ENCODE results near the gene TCF4. TPM values are rescaled to one million over a fixed set of nuclear protein-coding genes. Genes with fewer than 3 reads are reported as not detected.

TCF4 gene
- total RNA-seq, 1 experiment from 2014 or later = 104 TPM

DNA sequence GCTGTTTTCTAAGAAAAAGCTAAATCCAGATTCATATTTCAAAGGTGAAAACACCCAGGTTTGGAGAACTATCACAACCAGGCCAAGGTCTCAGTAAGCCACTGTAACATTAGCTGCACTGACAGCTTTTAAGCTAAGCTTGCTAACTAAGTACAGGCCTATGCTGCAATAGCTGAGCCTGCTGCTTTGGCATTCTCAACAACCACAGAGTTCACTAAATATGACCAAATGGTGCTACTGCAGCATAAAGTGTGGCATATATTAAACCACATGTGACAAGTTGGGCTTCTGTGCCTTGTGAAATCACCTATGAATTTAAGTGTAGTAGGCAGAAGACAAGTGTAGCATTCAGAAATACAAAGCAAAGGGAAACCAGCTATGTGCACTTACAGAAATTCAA lies 206.7 kb downstream of the TCF4 start (continued):
- TF ChIP-seq, protein P1, sequence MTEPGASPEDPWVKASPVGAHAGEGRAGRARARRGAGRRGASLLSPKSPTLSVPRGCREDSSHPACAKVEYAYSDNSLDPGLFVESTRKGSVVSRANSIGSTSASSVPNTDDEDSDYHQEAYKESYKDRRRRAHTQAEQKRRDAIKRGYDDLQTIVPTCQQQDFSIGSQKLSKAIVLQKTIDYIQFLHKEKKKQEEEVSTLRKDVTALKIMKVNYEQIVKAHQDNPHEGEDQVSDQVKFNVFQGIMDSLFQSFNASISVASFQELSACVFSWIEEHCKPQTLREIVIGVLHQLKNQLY (CRISPR knock-in tag; IDR thresholded peaks at IDR 0.05) = no peak

DNA sequence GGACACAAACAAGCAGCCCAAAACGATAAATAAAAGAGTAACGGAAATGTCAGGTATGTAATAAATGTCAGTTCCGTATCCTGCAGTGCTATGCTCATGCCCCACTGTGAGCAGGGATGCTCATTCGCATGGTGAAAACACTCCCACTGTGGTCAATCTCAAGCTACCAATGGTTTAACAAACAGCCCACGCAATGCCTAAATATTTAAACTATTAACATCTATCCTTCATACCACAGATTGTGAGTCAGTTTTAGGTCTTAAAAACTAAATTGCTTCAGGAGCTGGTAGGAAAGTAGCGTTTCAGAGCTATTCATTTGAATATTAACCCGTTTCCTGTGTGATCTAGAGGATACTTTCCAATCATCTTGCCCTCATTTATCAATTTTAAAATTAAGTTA lies 207.4 kb downstream of the TCF4 start:
- Mint-ChIP-seq H3K36me3 (peaks cover 48% of the 10 kb centered on the region), H3K4me3 (no peak overlapping the region), H3K9me3 (peaks cover 43% of the 10 kb centered on the region), H3K4me1 (peaks cover 24% of the 10 kb centered on the region), H3K27me3 (ENCODE audit: low read depth) (no peaks in the 10 kb centered on the region), H3K27ac (peak overlapping the region; percentile 64; the same call in 1 of the 2 replicates)
- TF ChIP-seq, protein P2, sequence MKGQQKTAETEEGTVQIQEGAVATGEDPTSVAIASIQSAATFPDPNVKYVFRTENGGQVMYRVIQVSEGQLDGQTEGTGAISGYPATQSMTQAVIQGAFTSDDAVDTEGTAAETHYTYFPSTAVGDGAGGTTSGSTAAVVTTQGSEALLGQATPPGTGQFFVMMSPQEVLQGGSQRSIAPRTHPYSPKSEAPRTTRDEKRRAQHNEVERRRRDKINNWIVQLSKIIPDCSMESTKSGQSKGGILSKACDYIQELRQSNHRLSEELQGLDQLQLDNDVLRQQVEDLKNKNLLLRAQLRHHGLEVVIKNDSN (CRISPR knock-in tag; IDR thresholded peaks at IDR 0.05) = no peak
- TF ChIP-seq ESRRA (CRISPR knock-in tag; IDR thresholded peaks at IDR 0.05; ENCODE audit: borderline replicate concordance) (no peak), ZNF232 (CRISPR knock-in tag; IDR thresholded peaks at IDR 0.05) (no peak), TP53 (CRISPR knock-in tag; IDR thresholded peaks at IDR 0.05) (no peak)
- TF ChIP-seq, protein P3, sequence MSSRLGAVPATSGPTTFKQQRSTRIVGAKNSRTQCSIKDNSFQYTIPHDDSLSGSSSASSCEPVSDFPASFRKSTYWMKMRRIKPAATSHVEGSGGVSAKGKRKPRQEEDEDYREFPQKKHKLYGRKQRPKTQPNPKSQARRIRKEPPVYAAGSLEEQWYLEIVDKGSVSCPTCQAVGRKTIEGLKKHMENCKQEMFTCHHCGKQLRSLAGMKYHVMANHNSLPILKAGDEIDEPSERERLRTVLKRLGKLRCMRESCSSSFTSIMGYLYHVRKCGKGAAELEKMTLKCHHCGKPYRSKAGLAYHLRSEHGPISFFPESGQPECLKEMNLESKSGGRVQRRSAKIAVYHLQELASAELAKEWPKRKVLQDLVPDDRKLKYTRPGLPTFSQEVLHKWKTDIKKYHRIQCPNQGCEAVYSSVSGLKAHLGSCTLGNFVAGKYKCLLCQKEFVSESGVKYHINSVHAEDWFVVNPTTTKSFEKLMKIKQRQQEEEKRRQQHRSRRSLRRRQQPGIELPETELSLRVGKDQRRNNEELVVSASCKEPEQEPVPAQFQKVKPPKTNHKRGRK (CRISPR knock-in tag; IDR thresholded peaks at IDR 0.05; ENCODE audit: borderline replicate concordance) = no peak
- ATAC-seq (no peak), DNase-seq (ENCODE audit: low spot score) (no peak)
- CTCF ChIA-PET = interaction anchor here (0.6 to 1.0 kb wide), 2 partner anchors 58 to 116 kb away, joined by 3 to 4 read pairs; no protein-coding TSS in a partner anchor
- POLR2A ChIA-PET = no interaction called here

DNA sequence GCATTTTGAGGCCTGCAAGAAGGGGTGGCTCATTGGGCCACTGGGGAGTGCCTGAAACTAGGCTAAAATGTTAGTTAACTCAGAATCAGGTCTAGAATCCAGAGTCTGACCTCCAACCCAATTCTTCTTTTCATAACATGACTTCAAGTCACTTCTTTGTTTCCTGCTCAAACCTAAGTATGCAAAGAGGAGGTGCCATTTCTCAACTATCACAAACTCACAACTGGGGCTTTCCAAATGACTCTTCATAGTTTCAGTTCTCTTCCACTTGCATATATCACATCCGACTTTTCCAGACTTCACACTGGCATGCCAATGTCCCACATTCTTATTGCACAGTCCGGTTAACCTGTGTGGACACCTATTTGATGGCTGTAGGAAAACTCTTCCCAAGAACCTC lies 211.6 kb downstream of the TCF4 start:
- Mint-ChIP-seq H3K4me1 (peaks cover 11% of the 10 kb centered on the region), H3K9me3 (peaks cover 30% of the 10 kb centered on the region), H3K27me3 (ENCODE audit: low read depth) (no peaks in the 10 kb centered on the region), H3K4me3 (no peak overlapping the region), H3K36me3 (peaks cover 30% of the 10 kb centered on the region), H3K27ac (no peak overlapping the region)
- ChIA-PET POLR2A (no interaction called here), CTCF (interaction anchor here (1.2 to 1.4 kb wide), 2 partner anchors 8 to 405 kb away, joined by 3 to 4 read pairs; no protein-coding TSS in a partner anchor)
- TF ChIP-seq, protein P4, sequence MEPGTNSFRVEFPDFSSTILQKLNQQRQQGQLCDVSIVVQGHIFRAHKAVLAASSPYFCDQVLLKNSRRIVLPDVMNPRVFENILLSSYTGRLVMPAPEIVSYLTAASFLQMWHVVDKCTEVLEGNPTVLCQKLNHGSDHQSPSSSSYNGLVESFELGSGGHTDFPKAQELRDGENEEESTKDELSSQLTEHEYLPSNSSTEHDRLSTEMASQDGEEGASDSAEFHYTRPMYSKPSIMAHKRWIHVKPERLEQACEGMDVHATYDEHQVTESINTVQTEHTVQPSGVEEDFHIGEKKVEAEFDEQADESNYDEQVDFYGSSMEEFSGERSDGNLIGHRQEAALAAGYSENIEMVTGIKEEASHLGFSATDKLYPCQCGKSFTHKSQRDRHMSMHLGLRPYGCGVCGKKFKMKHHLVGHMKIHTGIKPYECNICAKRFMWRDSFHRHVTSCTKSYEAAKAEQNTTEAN (CRISPR knock-in tag; IDR thresholded peaks at IDR 0.05) = no peak
- no peak for TF ChIP-seq ZBTB21 (CRISPR knock-in tag; IDR thresholded peaks at IDR 0.05; ENCODE audit: borderline replicate concordance)
- no peak for TF ChIP-seq RORB (CRISPR knock-in tag; IDR thresholded peaks at IDR 0.05)
- TF ChIP-seq, protein P5, sequence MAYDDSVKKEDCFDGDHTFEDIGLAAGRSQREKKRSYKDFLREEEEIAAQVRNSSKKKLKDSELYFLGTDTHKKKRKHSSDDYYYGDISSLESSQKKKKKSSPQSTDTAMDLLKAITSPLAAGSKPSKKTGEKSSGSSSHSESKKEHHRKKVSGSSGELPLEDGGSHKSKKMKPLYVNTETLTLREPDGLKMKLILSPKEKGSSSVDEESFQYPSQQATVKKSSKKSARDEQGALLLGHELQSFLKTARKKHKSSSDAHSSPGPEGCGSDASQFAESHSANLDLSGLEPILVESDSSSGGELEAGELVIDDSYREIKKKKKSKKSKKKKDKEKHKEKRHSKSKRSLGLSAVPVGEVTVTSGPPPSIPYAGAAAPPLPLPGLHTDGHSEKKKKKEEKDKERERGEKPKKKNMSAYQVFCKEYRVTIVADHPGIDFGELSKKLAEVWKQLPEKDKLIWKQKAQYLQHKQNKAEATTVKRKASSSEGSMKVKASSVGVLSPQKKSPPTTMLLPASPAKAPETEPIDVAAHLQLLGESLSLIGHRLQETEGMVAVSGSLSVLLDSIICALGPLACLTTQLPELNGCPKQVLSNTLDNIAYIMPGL (CRISPR knock-in tag; IDR thresholded peaks at IDR 0.05) = no peak
- TF ChIP-seq, protein P6, sequence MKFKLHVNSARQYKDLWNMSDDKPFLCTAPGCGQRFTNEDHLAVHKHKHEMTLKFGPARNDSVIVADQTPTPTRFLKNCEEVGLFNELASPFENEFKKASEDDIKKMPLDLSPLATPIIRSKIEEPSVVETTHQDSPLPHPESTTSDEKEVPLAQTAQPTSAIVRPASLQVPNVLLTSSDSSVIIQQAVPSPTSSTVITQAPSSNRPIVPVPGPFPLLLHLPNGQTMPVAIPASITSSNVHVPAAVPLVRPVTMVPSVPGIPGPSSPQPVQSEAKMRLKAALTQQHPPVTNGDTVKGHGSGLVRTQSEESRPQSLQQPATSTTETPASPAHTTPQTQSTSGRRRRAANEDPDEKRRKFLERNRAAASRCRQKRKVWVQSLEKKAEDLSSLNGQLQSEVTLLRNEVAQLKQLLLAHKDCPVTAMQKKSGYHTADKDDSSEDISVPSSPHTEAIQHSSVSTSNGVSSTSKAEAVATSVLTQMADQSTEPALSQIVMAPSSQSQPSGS (CRISPR knock-in tag; IDR thresholded peaks at IDR 0.05; ENCODE audit: borderline replicate concordance, low read depth) = no peak
- TF ChIP-seq, protein P7, sequence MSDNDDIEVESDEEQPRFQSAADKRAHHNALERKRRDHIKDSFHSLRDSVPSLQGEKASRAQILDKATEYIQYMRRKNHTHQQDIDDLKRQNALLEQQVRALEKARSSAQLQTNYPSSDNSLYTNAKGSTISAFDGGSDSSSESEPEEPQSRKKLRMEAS (CRISPR knock-in tag; IDR thresholded peaks at IDR 0.05) = no peak
- TF ChIP-seq, protein P3 (CRISPR knock-in tag; IDR thresholded peaks at IDR 0.05; ENCODE audit: borderline replicate concordance) = no peak
- no peak for TF ChIP-seq ZNF423 (CRISPR knock-in tag; IDR thresholded peaks at IDR 0.05)
- TF ChIP-seq CBFB (CRISPR knock-in tag; IDR thresholded peaks at IDR 0.05; ENCODE audit: low read depth) = no peak
- DNase-seq (ENCODE audit: low spot score) = no peak
- no peak for ATAC-seq

Data from WTC11 (cell line).